Measurements from ENCODE around the gene PTGIR.

The PTGIR gene

GRCh38 chr19:46599716-46600373 is 25.0 kb downstream of the PTGIR start:
- no peak for DNase-seq

GRCh38 chr19:46598372-46598917 is 26.4 kb downstream of the PTGIR start:
- no peak for DNase-seq

- no peak for DNase-seq
These were observed 28.9 kb downstream of the PTGIR start for GRCh38 chr19:46596008-46596407.

- DNase-seq, result no peak
These were observed 33.0 kb downstream of the PTGIR start for GRCh38 chr19:46591870-46592269.

GRCh38 chr19:46591254-46591653 is 33.6 kb downstream of the PTGIR start:
- DNase-seq, result no peak

GRCh38 chr19:46587861-46588260 is 37.0 kb downstream of the PTGIR start:
- DNase-seq, result no peak

- no peak for DNase-seq
These were observed 38.6 kb downstream of the PTGIR start for GRCh38 chr19:46586294-46586693.

GRCh38 chr19:46585539-46585938 is 39.4 kb downstream of the PTGIR start:
- no peak for DNase-seq

GRCh38 chr19:46580247-46580646 is 44.6 kb downstream of the PTGIR start:
- DNase-seq, result no peak

- no peak for DNase-seq
These were observed 45.5 kb downstream of the PTGIR start for GRCh38 chr19:46579361-46579879.

- DNase-seq, result no peak
These were observed 46.4 kb downstream of the PTGIR start for GRCh38 chr19:46578450-46578849.

- DNase-seq, result peak; percentile 15
These were observed 50.4 kb downstream of the PTGIR start for GRCh38 chr19:46574533-46574932.

- DNase-seq, result no peak
These were observed 51.0 kb downstream of the PTGIR start for GRCh38 chr19:46573679-46574498.

- DNase-seq, result no peak
These were observed 53.4 kb downstream of the PTGIR start for GRCh38 chr19:46571495-46571894.

Measured in CD4-positive, alpha-beta T cell treated with Interleukin-4 for 4 hours (primary cell).